Neural progenitor cell (in vitro differentiated cells): ENCODE results near the gene ANKRD34A.

ENCODE experiments used
- EZH2phosphoT487 ChIP-seq: fragments of 200-600 bp; sonication (generic); IDR thresholded peaks from 2 replicates; pipeline ENCODE4 v1.6.1; 2017; ENCODE audit warnings: antibody characterized with exemption
- TF ChIP-seq, protein P1 (sequence below): fragments of 200-600 bp; sonication (generic); IDR thresholded peaks from 2 replicates; pipeline ENCODE4 v1.5.1; 2017; ENCODE audit warnings: antibody characterized with exemption, mild to moderate bottlenecking

DNA sequence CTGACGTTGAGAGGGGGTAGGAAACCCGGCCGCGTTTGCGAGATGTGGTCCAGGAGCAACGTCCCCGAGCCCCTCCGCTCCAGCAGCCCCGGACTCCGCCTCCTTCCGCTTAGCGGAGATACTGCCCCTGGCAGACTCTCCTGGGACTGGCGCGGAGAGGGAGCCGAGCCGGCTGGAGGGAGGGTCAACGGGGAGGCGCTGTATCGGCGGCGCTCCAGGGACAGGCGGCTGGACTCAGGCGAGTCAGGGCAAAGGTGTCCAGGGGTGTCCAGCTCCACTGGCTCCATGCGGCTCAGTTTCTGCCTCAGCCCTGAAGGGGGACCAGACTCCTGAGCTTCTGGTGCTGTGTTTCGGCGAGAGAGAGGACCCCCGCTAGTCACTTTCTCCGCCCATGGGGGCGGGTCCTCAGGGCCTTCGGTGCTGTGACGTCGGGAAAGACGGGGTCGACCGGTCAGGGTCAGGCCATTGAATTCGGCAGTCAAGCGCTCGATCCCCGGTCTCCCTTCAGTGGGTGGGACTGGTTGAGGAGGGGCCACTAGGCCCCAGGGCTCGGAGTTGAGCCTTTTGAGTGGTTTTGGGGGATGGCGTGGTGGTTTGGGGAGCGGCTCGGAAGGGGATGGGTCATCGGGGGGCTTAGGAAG, 3.8 kb downstream of the ANKRD34A start:
- TF ChIP-seq, protein P1, sequence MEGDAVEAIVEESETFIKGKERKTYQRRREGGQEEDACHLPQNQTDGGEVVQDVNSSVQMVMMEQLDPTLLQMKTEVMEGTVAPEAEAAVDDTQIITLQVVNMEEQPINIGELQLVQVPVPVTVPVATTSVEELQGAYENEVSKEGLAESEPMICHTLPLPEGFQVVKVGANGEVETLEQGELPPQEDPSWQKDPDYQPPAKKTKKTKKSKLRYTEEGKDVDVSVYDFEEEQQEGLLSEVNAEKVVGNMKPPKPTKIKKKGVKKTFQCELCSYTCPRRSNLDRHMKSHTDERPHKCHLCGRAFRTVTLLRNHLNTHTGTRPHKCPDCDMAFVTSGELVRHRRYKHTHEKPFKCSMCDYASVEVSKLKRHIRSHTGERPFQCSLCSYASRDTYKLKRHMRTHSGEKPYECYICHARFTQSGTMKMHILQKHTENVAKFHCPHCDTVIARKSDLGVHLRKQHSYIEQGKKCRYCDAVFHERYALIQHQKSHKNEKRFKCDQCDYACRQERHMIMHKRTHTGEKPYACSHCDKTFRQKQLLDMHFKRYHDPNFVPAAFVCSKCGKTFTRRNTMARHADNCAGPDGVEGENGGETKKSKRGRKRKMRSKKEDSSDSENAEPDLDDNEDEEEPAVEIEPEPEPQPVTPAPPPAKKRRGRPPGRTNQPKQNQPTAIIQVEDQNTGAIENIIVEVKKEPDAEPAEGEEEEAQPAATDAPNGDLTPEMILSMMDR: peak; percentile 33
- no peak for TF ChIP-seq EZH2phosphoT487
